Measurements from ENCODE around the gene RPL34. TPM values are rescaled to one million over a fixed set of nuclear protein-coding genes. Genes with fewer than 3 reads are reported as not detected.

The RPL34 gene
- total RNA-seq, 1 experiment from 2014 or later = 2,083 TPM

DNA sequence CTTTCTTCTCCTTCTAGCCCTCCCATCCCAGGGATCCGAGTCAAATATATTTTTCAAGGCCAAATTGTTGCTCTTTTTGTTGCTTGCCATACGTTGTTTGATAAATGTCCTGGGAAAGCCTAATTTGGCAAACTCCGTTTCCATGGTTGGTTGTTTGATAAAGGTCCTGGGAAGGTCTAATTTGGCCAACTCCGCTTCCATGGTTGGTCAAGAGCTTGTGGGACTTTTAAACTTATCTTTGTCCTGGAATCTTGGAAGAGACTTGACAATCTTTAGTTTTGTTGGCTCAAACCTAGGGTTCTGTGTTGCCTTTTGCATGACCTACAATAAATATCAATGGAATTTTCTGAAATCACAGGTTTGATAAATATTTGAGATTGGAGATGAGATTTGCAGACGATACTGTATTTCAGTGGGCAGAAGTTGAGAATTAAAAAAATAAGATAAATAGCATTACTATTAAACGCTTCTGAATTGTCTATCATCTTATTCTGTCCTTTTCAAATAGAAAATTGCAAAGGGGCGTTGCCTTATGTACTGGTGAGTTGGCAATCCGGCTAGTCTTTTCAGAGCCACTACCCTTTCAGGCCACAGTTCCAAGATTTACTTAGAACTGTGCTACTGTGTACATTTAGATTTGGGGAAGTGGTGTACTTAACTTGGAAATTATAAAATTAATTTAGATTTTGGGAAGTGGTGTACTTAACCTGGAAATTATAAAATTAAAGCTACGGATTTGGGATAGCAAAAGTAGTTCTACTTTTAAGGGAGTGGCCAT lies 30.8 kb downstream of the RPL34 start:
- Histone ChIP-seq H3K9me3 (ENCODE audit: low read length) (no peaks in the 10 kb centered on the region), H3K36me3 (ENCODE audit: insufficient read depth, low read length) (0 out of 2 replicates have a peak, but pooled peaks cover 4% of the 10 kb centered on the region), H3K9ac (ENCODE audit: low read length) (peak overlapping the region; percentile 79), H3K9me2 (replicated peaks; ENCODE audit: insufficient read depth, low read length) (no peaks in the 10 kb centered on the region; the same call in 1 of the 2 replicates), H3K4me2 (ENCODE audit: low read depth, low read length, poor library complexity, severe bottlenecking) (peak overlapping the region; percentile 81), H3K27ac (ENCODE audit: low read length) (peak overlapping the region; percentile 20; the same call in 1 of the 2 replicates), H4K20me1 (ENCODE audit: insufficient read depth, low read depth, low read length) (0 out of 2 replicates have a peak, but pooled peaks cover 3% of the 10 kb centered on the region), H2AFZ (ENCODE audit: low read length) (peak overlapping the region; percentile 47; the same call in 1 of the 2 replicates), H3K4me1 (ENCODE audit: low read length) (peaks cover 16% of the 10 kb centered on the region), H3K79me2 (ENCODE audit: low read length) (peaks cover 57% of the 10 kb centered on the region), H3K4me3 (ENCODE audit: low read length) (peak overlapping the region; percentile 82), H3K27me3 (ENCODE audit: low read length) (no peaks in the 10 kb centered on the region)
- peak; percentile 71 for DNase-seq

DNA sequence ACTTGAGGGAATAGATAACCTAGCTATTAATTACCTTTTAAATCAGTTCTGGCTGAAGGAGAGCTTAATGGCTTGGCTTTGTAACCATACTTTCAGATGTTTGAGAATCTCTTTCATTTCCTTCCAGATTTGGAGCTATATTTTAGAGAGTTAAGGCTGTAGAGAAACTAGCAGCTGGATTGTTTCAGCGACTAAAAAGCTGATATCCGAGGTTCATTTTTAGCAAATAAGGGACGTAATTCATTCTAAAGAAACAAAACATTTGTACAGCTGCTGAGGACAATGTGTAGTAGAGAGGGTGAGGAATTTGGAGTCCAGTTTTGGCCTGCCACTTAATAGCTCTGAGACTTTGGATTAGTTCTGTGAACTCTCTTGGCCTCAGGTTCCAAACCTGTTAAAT lies 42.3 kb downstream of the RPL34 start:
- H3K27ac ChIP-seq (ENCODE audit: low read length) = no peak overlapping the region
- no peak overlapping the region for H3K4me3 ChIP-seq (ENCODE audit: low read length)
- no peak overlapping the region for H3K4me2 ChIP-seq (ENCODE audit: low read depth, low read length, poor library complexity, severe bottlenecking)
- DNase-seq = no peak
- H3K27me3 ChIP-seq (ENCODE audit: low read length) = no peaks in the 10 kb centered on the region
- H4K20me1 ChIP-seq (ENCODE audit: insufficient read depth, low read depth, low read length) = 0 out of 2 replicates have a peak, but pooled peaks cover 3% of the 10 kb centered on the region
- peaks cover 36% of the 10 kb centered on the region; the same call in 1 of the 2 replicates for H3K36me3 ChIP-seq (ENCODE audit: insufficient read depth, low read length)
- no peaks in the 10 kb centered on the region for H3K9me2 ChIP-seq (replicated peaks; ENCODE audit: insufficient read depth, low read length)
- no peak overlapping the region for H3K9ac ChIP-seq (ENCODE audit: low read length)
- peaks cover 41% of the 10 kb centered on the region for H3K79me2 ChIP-seq (ENCODE audit: low read length)
- H2AFZ ChIP-seq (ENCODE audit: low read length) = no peak overlapping the region
- H3K4me1 ChIP-seq (ENCODE audit: low read length) = no peaks in the 10 kb centered on the region
- H3K9me3 ChIP-seq (ENCODE audit: low read length) = no peaks in the 10 kb centered on the region

- Histone ChIP-seq H3K9me3 (ENCODE audit: low read length) (no peaks in the 10 kb centered on the region), H3K27ac (ENCODE audit: low read length) (no peak overlapping the region), H3K4me3 (ENCODE audit: low read length) (no peak overlapping the region), H3K9ac (ENCODE audit: low read length) (no peak overlapping the region), H3K4me2 (ENCODE audit: low read depth, low read length, poor library complexity, severe bottlenecking) (no peak overlapping the region), H3K27me3 (ENCODE audit: low read length) (no peaks in the 10 kb centered on the region), H3K36me3 (ENCODE audit: insufficient read depth, low read length) (peaks cover 6% of the 10 kb centered on the region; the same call in 1 of the 2 replicates), H2AFZ (ENCODE audit: low read length) (no peak overlapping the region), H4K20me1 (ENCODE audit: insufficient read depth, low read depth, low read length) (no peaks in the 10 kb centered on the region), H3K9me2 (replicated peaks; ENCODE audit: insufficient read depth, low read length) (no peaks in the 10 kb centered on the region), H3K4me1 (ENCODE audit: low read length) (no peaks in the 10 kb centered on the region), H3K79me2 (ENCODE audit: low read length) (no peaks in the 10 kb centered on the region)
- DNase-seq = no peak
Observed at GRCh38 chr4:108674356-108674977, 54.1 kb downstream of the RPL34 start.

Small RNA genes lying within 50 kb of the gene (small RNA-seq; reads per million reads assigned to genes)
- gene RNU6-431P = not detected

Other genes with a start within 250 kb of the RPL34 start
- gene OSTC, start 30.0 kb downstream of the RPL34 start, total RNA-seq (2014; rRNA removed; shearing (Covaris generic); ENCODE audit: low replicate concordance) = 79.4 and 158 TPM in 2 replicates
- gene ETNPPL, start 142.5 kb downstream of the RPL34 start, total RNA-seq (2014; rRNA removed; shearing (Covaris generic); ENCODE audit: low replicate concordance) = not detected in 2 replicates

Measured in Karpas-422 (cell line).